ENCODE results near the gene LCN9. TPM values are rescaled to one million over a fixed set of nuclear protein-coding genes. Genes with fewer than 3 reads are reported as not detected.

LCN9 gene
- total and polyA plus RNA-seq, 2 of the 4 experiments (the other 2 are of a cell fraction), result not detected

- Histone ChIP-seq H3K18ac (ENCODE audit: low read depth, low read length) (no peak overlapping the region), H3K79me1 (ENCODE audit: low read depth in 1 of 2, low read length in 2 of 2) (no peaks in the 10 kb centered on the region), H3K9me3 (ENCODE audit: control insufficient read depth, insufficient read depth, low read length) (no peaks in the 10 kb centered on the region), H3K56ac (ENCODE audit: extremely low read depth, insufficient read depth, low read length) (no peak overlapping the region), H3K36me3 (ENCODE audit: control insufficient read depth, insufficient read depth, low read length) (no peaks in the 10 kb centered on the region), H2BK120ac (ENCODE audit: low read depth, low read length) (no peak overlapping the region), H4K5ac (ENCODE audit: low read depth, low read length) (no peak overlapping the region), H4K20me1 (ENCODE audit: insufficient read depth, low read length) (no peaks in the 10 kb centered on the region), H2AK5ac (ENCODE audit: low read depth, low read length) (no peak overlapping the region), H3K14ac (replicated peaks; ENCODE audit: low read depth, low read length) (no peak overlapping the region), H2BK20ac (ENCODE audit: low read depth, low read length) (no peak overlapping the region), H3K23ac (ENCODE audit: low read depth, low read length) (no peak overlapping the region), H3K4ac (ENCODE audit: low read depth, low read length) (no peak overlapping the region), H3K4me1 (ENCODE audit: control insufficient read depth, insufficient read depth, low read length) (no peaks in the 10 kb centered on the region), H3K4me2 (ENCODE audit: low read depth, low read length) (no peak overlapping the region), H3K27me3 (ENCODE audit: control insufficient read depth, insufficient read depth, low read length) (peaks cover 29% of the 10 kb centered on the region), H4K8ac (ENCODE audit: low read depth in 2 of 2, low read length in 2 of 2) (no peak overlapping the region), H2AFZ (replicated peaks; ENCODE audit: low read length, poor library complexity) (no peak overlapping the region), H3K27ac (ENCODE audit: insufficient read depth, low read length) (no peak overlapping the region), H3K9ac (ENCODE audit: low read depth, low read length) (no peak overlapping the region), H2BK5ac (ENCODE audit: low read depth, low read length, poor library complexity, severe bottlenecking) (no peak overlapping the region), H3K4me3 (ENCODE audit: insufficient read depth, low read depth, low read length) (no peak overlapping the region), H4K91ac (ENCODE audit: insufficient read depth, low read depth, low read length) (no peak overlapping the region), H3K9me1 (ENCODE audit: insufficient read depth, low read length) (no peaks in the 10 kb centered on the region), H2AK9ac (replicated peaks; ENCODE audit: low read depth, low read length, poor library complexity) (no peak overlapping the region), H2BK15ac (ENCODE audit: low read depth, low read length) (no peak overlapping the region)
- in situ Hi-C loops (cut with MboI; ENCODE audit: low sequenced_read_pairs), result no loop called here
- CTCF ChIA-PET, result interaction anchor here (1.4 kb wide), 1 partner anchor 19 kb away, joined by 3 read pairs; no protein-coding TSS in a partner anchor
- 78% methylated on average over 4 of the region's 11 CpGs; no CpG with 5 or more reads in 1 of the 2 experiments for WGBS, 2 experiments (ENCODE audit: extremely low coverage in 2 of 2, insufficient read length in 1 of 2)
- DNase-seq (no peak), ATAC-seq (ENCODE audit: low read depth) (no peak)
- intact Hi-C loops (cut with micrococcal nuclease), result no loop called here
- no TSS peak for BruUV-seq (replicated peaks)
- TF ChIP-seq MAZ (IDR thresholded peaks at IDR 0.05; ENCODE audit: borderline replicate concordance, low read depth, low read length), result no peak
- no peak for TF ChIP-seq NFE2L2 (IDR thresholded peaks at IDR 0.05; ENCODE audit: low read depth, low read length)
- TF ChIP-seq BHLHE40 (IDR thresholded peaks at IDR 0.05; ENCODE audit: low read depth, low read length), result no peak
- TF ChIP-seq FOS (IDR thresholded peaks at IDR 0.05; ENCODE audit: low read depth, low read length), result no peak
- TF ChIP-seq ELK1 (IDR thresholded peaks at IDR 0.05; ENCODE audit: borderline replicate concordance, low read depth, low read length), result no peak
- TF ChIP-seq SMC3 (IDR thresholded peaks at IDR 0.05; ENCODE audit: low read depth, low read length), result no peak
- no peak for TF ChIP-seq MXI1 (IDR thresholded peaks at IDR 0.05; ENCODE audit: borderline replicate concordance, low read depth, low read length)
- POLR2A ChIA-PET (ENCODE audit: unreplicated experiment), result interaction anchor here (0.6 kb wide), 1 partner anchor 164 kb away, joined by 16 read pairs; no protein-coding TSS in a partner anchor
- dilution Hi-C loops (cut with HindIII; ENCODE audit: low sequenced_read_pairs, unreplicated experiment), result no loop called here
Observed at GRCh38 chr9:135716045-135716444, 52.9 kb downstream of the LCN9 start.

Other genes with a start within 250 kb of the LCN9 start
- 3.8 and 4.4 TPM in 2 replicates for gene PPP1R26, start 183.5 kb upstream of the LCN9 start, total RNA-seq (2012; rRNA removed)
- 5.6 and 6.0 TPM in 2 replicates for gene PPP1R26, start 183.5 kb upstream of the LCN9 start, polyA plus RNA-seq (2012; rRNA removed)
- 53.1 and 54.4 TPM in 2 replicates for gene MRPS2, start 162.6 kb upstream of the LCN9 start, total RNA-seq (2012; rRNA removed)
- gene MRPS2, start 162.6 kb upstream of the LCN9 start, polyA plus RNA-seq (2012; rRNA removed), result 104 and 142 TPM in 2 replicates
- gene LCN1, start 141.9 kb upstream of the LCN9 start, total RNA-seq (2012; rRNA removed), result not detected in 2 replicates
- gene LCN1, start 141.9 kb upstream of the LCN9 start, polyA plus RNA-seq (2012; rRNA removed), result not detected in 2 replicates
- gene OBP2A, start 117.2 kb upstream of the LCN9 start, total RNA-seq (2012; rRNA removed), result not detected in 2 replicates
- gene OBP2A, start 117.2 kb upstream of the LCN9 start, polyA plus RNA-seq (2012; rRNA removed), result not detected in 2 replicates
- not detected in 2 replicates for gene PAEP, start 101.6 kb upstream of the LCN9 start, total RNA-seq (2012; rRNA removed)
- not detected in 2 replicates for gene PAEP, start 101.6 kb upstream of the LCN9 start, polyA plus RNA-seq (2012; rRNA removed)
- gene GLT6D1, start 23.8 kb upstream of the LCN9 start, total RNA-seq (2012; rRNA removed), result not detected in 2 replicates
- not detected in 2 replicates for gene GLT6D1, start 23.8 kb upstream of the LCN9 start, polyA plus RNA-seq (2012; rRNA removed)
- gene SOHLH1, start 36.2 kb downstream of the LCN9 start, total RNA-seq (2012; rRNA removed), result not detected in 2 replicates
- not detected in 2 replicates for gene SOHLH1, start 36.2 kb downstream of the LCN9 start, polyA plus RNA-seq (2012; rRNA removed)
- gene KCNT1, start 38.9 kb downstream of the LCN9 start, total RNA-seq (2012; rRNA removed), result not detected in 2 replicates
- not detected in 2 replicates for gene KCNT1, start 38.9 kb downstream of the LCN9 start, polyA plus RNA-seq (2012; rRNA removed)
- 19.5 and 21.1 TPM in 2 replicates for gene CAMSAP1, start 244.2 kb downstream of the LCN9 start, total RNA-seq (2012; rRNA removed)
- 8.2 and 8.6 TPM in 2 replicates for gene CAMSAP1, start 244.2 kb downstream of the LCN9 start, polyA plus RNA-seq (2012; rRNA removed)